D721Med (cell line): ENCODE measurements around the gene TTLL12.

Source experiments
- DNase-seq: peaks from one replicate; pipeline ENCODE4 v3.0.0; 2011; ENCODE audit warnings: low spot score; ENCODE audit not compliant: insufficient read length
- FAIRE-seq: peaks from 2 replicates; lab custom pipeline; 2011; peaks lifted over from hg19 to GRCh38; lab: Jason Lieb, UNC
- CTCF ChIP-seq: IDR thresholded peaks from 2 replicates; pipeline ENCODE4 v1.5.1; 2012; ENCODE audit warnings: mild to moderate bottlenecking, control low read depth; ENCODE audit not compliant: insufficient read depth; ENCODE audit errors: missing control alignments

TTLL12 gene

DNA sequence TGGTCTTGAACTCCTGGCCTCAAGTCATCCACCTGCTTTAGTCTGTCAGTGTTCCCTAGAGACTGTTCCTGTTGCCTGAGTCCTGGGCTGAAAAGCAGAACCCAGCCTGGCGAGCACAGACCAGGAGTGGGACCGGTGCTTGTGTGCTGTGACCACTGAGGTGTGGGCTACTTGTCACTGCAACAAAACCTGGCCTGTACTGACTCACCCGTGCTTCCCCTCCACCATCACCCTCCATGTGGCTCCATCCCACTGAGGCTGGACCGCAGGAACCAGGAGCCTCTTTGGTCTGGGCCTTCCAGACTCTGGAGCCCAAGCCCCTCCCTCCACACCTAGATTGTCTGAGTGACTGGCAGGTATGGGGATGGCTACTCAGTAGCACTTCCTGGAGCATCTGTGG, 52.4 kb downstream of the TTLL12 start:
- TF ChIP-seq CTCF, result no peak
- no peak for FAIRE-seq
- no peak for DNase-seq

DNA sequence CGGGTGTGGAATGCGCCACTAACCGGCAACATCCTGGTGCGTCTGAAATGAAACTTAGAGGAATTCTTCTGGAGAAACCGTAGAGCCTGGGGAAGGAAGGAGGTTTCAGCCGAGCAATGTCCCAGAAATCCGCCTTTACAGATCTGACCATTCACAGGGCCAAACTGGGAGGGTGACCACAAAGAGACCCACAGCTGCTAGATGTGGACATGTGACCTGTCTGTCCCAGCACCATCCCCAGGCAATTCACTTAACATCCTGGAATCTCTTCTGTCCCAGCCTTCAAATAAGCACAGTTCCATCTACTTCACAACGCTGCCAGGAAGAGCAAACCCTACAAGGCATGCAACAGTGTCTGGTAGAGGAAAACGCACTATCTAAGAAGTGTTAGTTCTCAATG, 53.5 kb downstream of the TTLL12 start:
- FAIRE-seq (no peak), DNase-seq (no peak)
- no peak for TF ChIP-seq CTCF

- FAIRE-seq (no peak), DNase-seq (no peak)
- TF ChIP-seq CTCF, result no peak
Measured at GRCh38 chr22:43131773-43132501, 55.0 kb downstream of the TTLL12 start.

- TF ChIP-seq CTCF, result no peak
- DNase-seq (no peak), FAIRE-seq (no peak)
Measured at GRCh38 chr22:43129426-43130425, 57.2 kb downstream of the TTLL12 start.

GRCh38 chr22:43128928-43129424, 58.0 kb downstream of the TTLL12 start:
- DNase-seq (no peak), FAIRE-seq (no peak)
- TF ChIP-seq CTCF, result no peak

- FAIRE-seq, result no peak
- TF ChIP-seq CTCF, result no peak
- no peak for DNase-seq
Measured at GRCh38 chr22:43128116-43128515, 58.8 kb downstream of the TTLL12 start.
